T-helper 17 cell (primary cell): ENCODE measurements around the gene FMO1. TPM values are rescaled to one million over a fixed set of nuclear protein-coding genes. Genes with fewer than 3 reads are reported as not detected.

ENCODE experiments used
- ATAC-seq: fragments of 150-1000 bp; cut with Tn5 transposase; 2 replicates; pipeline ENCODE4 v1.10.0; 2021; ENCODE audit warnings: mild to moderate bottlenecking, moderate library complexity
- DNase-seq, 3 donors: peaks; one replicate each; pipeline versions ENCODE4 v3.0.0 to v3.0.0-alpha.2; 2020 to 2021
- H3K9me3 ChIP-seq: one replicate; pipeline ENCODE4 v1.7.0; 2013; ENCODE audit warnings: low read length, mild to moderate bottlenecking; ENCODE audit not compliant: control insufficient read depth, poor library complexity, severe bottlenecking
- H3K27ac Mint-ChIP-seq: one replicate; pipeline ENCODE4 v1.8.0; 2022; ENCODE audit warnings: mild to moderate bottlenecking, moderate library complexity, mixed read lengths
- H3K27me3 Mint-ChIP-seq: one replicate; pipeline ENCODE4 v1.8.0; 2022; ENCODE audit warnings: mixed read lengths
- H3K36me3 Mint-ChIP-seq: one replicate; pipeline ENCODE4 v1.8.0; 2022; ENCODE audit warnings: low read depth, mixed read lengths
- H3K4me1 Mint-ChIP-seq: one replicate; pipeline ENCODE4 v1.8.0; 2022; ENCODE audit warnings: mild to moderate bottlenecking, mixed read lengths
- H3K4me3 Mint-ChIP-seq: one replicate; pipeline ENCODE4 v1.8.0; 2022; ENCODE audit warnings: mild to moderate bottlenecking, moderate library complexity, mixed read lengths
- total RNA-seq, 4 donors: library from RNA in 2 of 4; stranded (reverse) in 2 of 4; gene quantifications; one replicate each; pipeline ENCODE4 v1.2.3 and lab custom pipeline; 2022 to 2026

FMO1 gene
- total RNA-seq, 2 donors from 2014 or later = not detected

GRCh38 chr1:171250263-171250662, 2.0 kb downstream of the FMO1 start:
- Mint-ChIP-seq H3K27me3 (peaks cover 67% of the 10 kb centered on the region), H3K36me3 (peaks cover 2% of the 10 kb centered on the region)

GRCh38 chr1:171251042-171251951, 3.0 kb downstream of the FMO1 start:
- Mint-ChIP-seq H3K36me3 (peaks cover 2% of the 10 kb centered on the region), H3K27me3 (peaks cover 74% of the 10 kb centered on the region), H3K4me3 (peak overlapping the region; percentile 85), H3K4me1 (peaks cover 8% of the 10 kb centered on the region), H3K27ac (no peak overlapping the region)
- ATAC-seq (peak; percentile 55), DNase-seq (no peak)
- no peaks in the 10 kb centered on the region for H3K9me3 ChIP-seq

More at GRCh38 chr1:171250263-171250662, 2.0 kb downstream of the FMO1 start:
- no peak for ATAC-seq
- H3K4me1 Mint-ChIP-seq = peaks cover 8% of the 10 kb centered on the region
- H3K4me3 Mint-ChIP-seq = no peak overlapping the region
- no peaks in the 10 kb centered on the region for H3K9me3 ChIP-seq
- DNase-seq = no peak
- H3K27ac Mint-ChIP-seq = no peak overlapping the region

GRCh38 chr1:171251952-171252300, 3.6 kb downstream of the FMO1 start:
- Mint-ChIP-seq H3K4me1 (peaks cover 8% of the 10 kb centered on the region), H3K36me3 (peaks cover 2% of the 10 kb centered on the region), H3K4me3 (peak overlapping the region; percentile 85), H3K27me3 (peaks cover 72% of the 10 kb centered on the region), H3K27ac (peak overlapping the region; percentile 56)
- H3K9me3 ChIP-seq = no peaks in the 10 kb centered on the region
- DNase-seq (no peak), ATAC-seq (no peak)

GRCh38 chr1:171252482-171252881, 4.2 kb downstream of the FMO1 start:
- no peaks in the 10 kb centered on the region for H3K9me3 ChIP-seq
- Mint-ChIP-seq H3K27me3 (peaks cover 72% of the 10 kb centered on the region), H3K27ac (peak overlapping the region; percentile 56), H3K36me3 (peaks cover 2% of the 10 kb centered on the region), H3K4me1 (peaks cover 8% of the 10 kb centered on the region), H3K4me3 (peak overlapping the region; percentile 83)
- no peak for DNase-seq
- peak; percentile 63 for ATAC-seq

GRCh38 chr1:171254859-171255258, 6.6 kb downstream of the FMO1 start:
- peaks cover 54% of the 10 kb centered on the region for H3K27me3 Mint-ChIP-seq
- no peak overlapping the region for H3K27ac Mint-ChIP-seq
- no peak for DNase-seq
- peaks cover 2% of the 10 kb centered on the region for H3K36me3 Mint-ChIP-seq
- no peaks in the 10 kb centered on the region for H3K9me3 ChIP-seq
- H3K4me1 Mint-ChIP-seq = peaks cover 6% of the 10 kb centered on the region
- H3K4me3 Mint-ChIP-seq = no peak overlapping the region
- ATAC-seq = no peak

GRCh38 chr1:171256940-171257606, 8.8 kb downstream of the FMO1 start:
- Mint-ChIP-seq H3K36me3 (peaks cover 2% of the 10 kb centered on the region), H3K4me3 (no peak overlapping the region), H3K27ac (no peak overlapping the region), H3K4me1 (peaks cover 6% of the 10 kb centered on the region), H3K27me3 (peaks cover 43% of the 10 kb centered on the region)
- ATAC-seq (no peak), DNase-seq (no peak)
- no peaks in the 10 kb centered on the region for H3K9me3 ChIP-seq

GRCh38 chr1:171257607-171258076, 9.3 kb downstream of the FMO1 start:
- H3K27ac Mint-ChIP-seq = no peak overlapping the region
- no peak overlapping the region for H3K4me3 Mint-ChIP-seq
- peaks cover 3% of the 10 kb centered on the region for H3K4me1 Mint-ChIP-seq
- H3K27me3 Mint-ChIP-seq = peaks cover 38% of the 10 kb centered on the region
- ATAC-seq = no peak
- no peaks in the 10 kb centered on the region for H3K9me3 ChIP-seq
- no peak for DNase-seq
- H3K36me3 Mint-ChIP-seq = peaks cover 2% of the 10 kb centered on the region

- H3K27me3 Mint-ChIP-seq = peaks cover 33% of the 10 kb centered on the region
- ATAC-seq = no peak
- no peak overlapping the region for H3K27ac Mint-ChIP-seq
- H3K36me3 Mint-ChIP-seq = no peaks in the 10 kb centered on the region
- no peaks in the 10 kb centered on the region for H3K4me1 Mint-ChIP-seq
- no peaks in the 10 kb centered on the region for H3K9me3 ChIP-seq
- no peak for DNase-seq
- no peak overlapping the region for H3K4me3 Mint-ChIP-seq
These were observed 10.1 kb downstream of the FMO1 start for GRCh38 chr1:171258429-171258828.

GRCh38 chr1:171258943-171259342, 10.6 kb downstream of the FMO1 start:
- H3K4me1 Mint-ChIP-seq = no peaks in the 10 kb centered on the region
- H3K36me3 Mint-ChIP-seq = no peaks in the 10 kb centered on the region
- H3K9me3 ChIP-seq = no peaks in the 10 kb centered on the region
- no peak overlapping the region for H3K27ac Mint-ChIP-seq
- ATAC-seq (no peak), DNase-seq (no peak)
- H3K27me3 Mint-ChIP-seq = peaks cover 36% of the 10 kb centered on the region
- H3K4me3 Mint-ChIP-seq = no peak overlapping the region

- Mint-ChIP-seq H3K27me3 (peaks cover 19% of the 10 kb centered on the region), H3K36me3 (no peaks in the 10 kb centered on the region), H3K4me1 (no peaks in the 10 kb centered on the region), H3K4me3 (no peak overlapping the region), H3K27ac (no peak overlapping the region)
- DNase-seq (no peak), ATAC-seq (no peak)
- H3K9me3 ChIP-seq = no peaks in the 10 kb centered on the region
These were observed 13.0 kb downstream of the FMO1 start for GRCh38 chr1:171261336-171261735.

GRCh38 chr1:171263901-171264300, 15.6 kb downstream of the FMO1 start:
- DNase-seq = no peak
- ATAC-seq = no peak
- peaks cover 31% of the 10 kb centered on the region for H3K27me3 Mint-ChIP-seq
- no peaks in the 10 kb centered on the region for H3K36me3 Mint-ChIP-seq
- no peaks in the 10 kb centered on the region for H3K4me1 Mint-ChIP-seq
- no peaks in the 10 kb centered on the region for H3K9me3 ChIP-seq
- no peak overlapping the region for H3K27ac Mint-ChIP-seq
- H3K4me3 Mint-ChIP-seq = no peak overlapping the region

- H3K4me3 Mint-ChIP-seq = no peak overlapping the region
- DNase-seq (no peak), ATAC-seq (no peak)
- no peak overlapping the region for H3K27ac Mint-ChIP-seq
- H3K4me1 Mint-ChIP-seq = no peaks in the 10 kb centered on the region
- no peaks in the 10 kb centered on the region for H3K9me3 ChIP-seq
- H3K36me3 Mint-ChIP-seq = no peaks in the 10 kb centered on the region
- H3K27me3 Mint-ChIP-seq = peaks cover 37% of the 10 kb centered on the region
These were observed 17.4 kb downstream of the FMO1 start for GRCh38 chr1:171265686-171266085.

GRCh38 chr1:171266930-171267329, 18.6 kb downstream of the FMO1 start:
- Mint-ChIP-seq H3K27me3 (peaks cover 37% of the 10 kb centered on the region), H3K4me1 (no peaks in the 10 kb centered on the region), H3K4me3 (no peak overlapping the region), H3K36me3 (no peaks in the 10 kb centered on the region), H3K27ac (no peak overlapping the region)
- no peak for ATAC-seq
- DNase-seq = no peak
- no peaks in the 10 kb centered on the region for H3K9me3 ChIP-seq
